HG03457 (cell line): ENCODE measurements around the gene HIP1R.
"Not testable (repeated sequence)": the region's sequence is repeated elsewhere in the genome, so short reads cannot be mapped to it uniquely, and the experiment has no call there.

ENCODE experiments used
- ATAC-seq: cut with Tn5 transposase; IDR thresholded peaks from one replicate; pipeline ENCODE4 v1.9.1; 2021; ENCODE audit warnings: moderate number of reproducible peaks; ENCODE audit not compliant: unreplicated experiment

The HIP1R gene

DNA sequence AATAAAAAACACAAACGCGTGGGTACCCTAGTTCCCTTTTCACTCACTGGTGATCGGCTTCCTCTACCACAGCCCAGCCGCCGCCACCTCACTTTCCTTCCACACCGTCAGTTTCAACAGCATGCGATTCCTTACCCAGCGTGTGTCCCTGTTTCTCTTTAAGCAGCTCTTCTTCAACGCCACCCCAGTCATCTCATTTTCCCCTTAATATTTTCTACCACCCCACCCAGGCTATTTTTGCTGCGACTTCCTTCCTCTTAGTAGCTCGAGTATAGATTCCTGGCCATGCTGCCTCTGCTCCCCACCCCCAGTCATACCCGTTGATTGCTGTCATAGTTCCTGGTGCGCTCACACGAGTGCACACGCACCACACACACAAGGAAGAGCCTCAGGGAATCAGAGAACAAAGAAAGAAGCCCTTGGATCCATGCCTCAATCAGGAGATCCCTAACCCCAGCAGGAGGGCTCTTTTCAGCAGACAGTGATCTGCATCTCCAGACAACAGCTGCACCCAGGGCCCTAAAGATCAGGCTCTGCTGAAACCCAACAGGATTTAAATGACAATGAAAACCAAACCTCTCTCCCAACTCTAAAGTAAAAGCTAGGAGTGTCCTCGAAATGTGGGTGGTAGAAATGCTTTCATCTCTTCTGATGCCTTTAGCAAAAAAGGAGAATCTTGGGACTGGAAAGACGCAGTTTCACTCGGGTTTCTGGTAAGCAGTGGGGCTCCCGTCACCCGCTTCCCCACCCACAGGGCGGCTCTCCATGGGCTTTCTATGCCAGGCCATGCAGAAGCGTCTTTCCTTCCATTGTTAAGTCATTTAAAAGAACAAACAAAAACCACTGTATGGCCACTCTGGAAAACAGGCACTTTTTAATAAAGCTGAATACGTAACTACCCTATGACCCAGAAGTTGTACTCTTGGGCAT, 36.9 kb downstream of the HIP1R start:
- no peak for ATAC-seq

DNA sequence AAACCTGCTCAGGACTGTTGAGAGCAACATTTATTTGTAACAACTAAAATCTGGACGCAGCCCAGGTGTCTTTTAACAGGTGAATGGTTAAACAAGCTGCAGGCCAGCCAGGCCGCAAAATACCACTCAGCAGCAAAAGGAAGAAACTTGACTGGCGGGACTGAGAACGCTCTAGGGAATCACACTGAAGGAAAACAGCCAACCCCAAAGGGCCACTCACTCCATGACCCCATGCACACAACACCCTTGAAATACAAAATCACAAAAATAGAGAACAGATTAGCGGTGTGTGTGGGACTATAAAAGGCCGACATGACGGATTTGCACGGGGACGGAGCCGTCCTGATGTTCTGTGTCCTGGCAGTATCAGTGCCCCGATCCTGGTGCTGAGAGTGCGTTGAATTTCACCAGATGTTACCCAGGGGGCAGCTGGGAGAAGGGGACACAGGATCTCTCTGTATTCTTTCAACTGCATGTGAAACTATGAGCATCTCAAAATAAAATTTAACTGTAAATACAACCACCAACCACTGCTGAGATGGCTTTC, 37.6 kb downstream of the HIP1R start:
- no peak for ATAC-seq

DNA sequence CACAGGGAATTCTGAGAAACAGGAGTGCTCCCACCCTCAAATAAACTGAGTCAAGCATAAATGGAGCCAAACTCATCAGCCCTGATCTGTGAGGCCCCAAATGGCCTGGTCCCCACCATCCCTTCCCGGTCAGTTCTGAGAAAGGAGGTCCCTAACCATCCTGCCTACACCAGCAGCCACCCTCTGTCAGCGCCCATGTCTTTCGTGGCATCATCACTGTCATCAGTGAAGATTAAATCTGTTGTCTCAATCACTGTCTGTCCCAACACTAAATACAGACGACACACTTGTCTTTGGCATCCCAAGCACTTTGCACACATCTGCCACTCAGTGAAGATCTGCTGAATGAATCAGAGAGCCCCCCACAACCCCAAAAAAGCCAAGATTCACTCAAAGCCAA, 38.3 kb downstream of the HIP1R start:
- ATAC-seq, result no peak

DNA sequence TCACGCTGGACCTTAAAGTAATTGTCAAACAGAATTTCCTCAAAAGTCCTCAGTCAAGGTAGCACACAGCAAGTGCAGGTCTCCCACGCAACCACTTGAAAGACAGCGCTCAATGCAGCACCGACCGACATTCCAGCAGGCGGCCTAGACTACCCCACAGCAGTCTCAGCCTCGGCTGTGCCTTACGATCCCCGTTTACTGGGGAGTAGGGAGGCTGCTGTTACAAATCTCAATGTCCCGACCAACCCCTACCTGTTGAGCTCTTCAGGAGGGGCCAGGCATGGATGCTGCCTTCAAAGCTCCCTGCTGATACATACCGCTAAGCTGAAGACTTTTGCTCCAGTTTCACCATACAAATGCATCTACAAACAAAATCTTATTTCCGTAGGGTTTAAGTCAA, 38.8 kb downstream of the HIP1R start:
- no peak for ATAC-seq

DNA sequence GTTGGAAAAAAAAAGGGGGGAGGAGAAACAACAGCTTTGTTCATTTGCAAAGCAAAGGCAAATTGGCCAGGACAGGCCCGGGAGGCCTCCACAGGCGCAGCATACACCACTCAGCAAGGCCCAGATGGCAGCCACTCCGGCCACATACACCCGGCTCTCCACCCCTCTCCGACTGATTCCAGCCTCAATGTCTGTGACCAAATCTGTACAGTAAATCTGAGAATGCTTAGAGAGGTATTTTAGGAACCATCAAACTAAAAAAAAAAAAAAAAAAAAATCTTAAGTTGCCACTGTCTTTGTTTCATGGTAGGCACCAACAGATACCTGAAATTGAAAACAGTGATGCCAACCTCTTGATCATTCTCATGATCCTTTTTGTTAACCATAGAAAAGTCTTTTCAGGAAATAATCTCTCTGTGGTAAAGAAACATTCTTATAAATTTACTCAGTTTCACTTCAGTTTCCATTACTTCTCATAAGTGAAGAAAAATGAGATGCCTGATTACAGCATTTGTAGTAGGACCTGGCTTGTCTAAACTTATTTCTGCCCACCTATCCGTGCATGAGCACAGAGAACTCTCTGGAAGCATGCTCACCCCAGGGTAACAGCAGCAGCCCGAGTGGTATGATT, 40.4 kb downstream of the HIP1R start:
- peak; percentile 44 for ATAC-seq

DNA sequence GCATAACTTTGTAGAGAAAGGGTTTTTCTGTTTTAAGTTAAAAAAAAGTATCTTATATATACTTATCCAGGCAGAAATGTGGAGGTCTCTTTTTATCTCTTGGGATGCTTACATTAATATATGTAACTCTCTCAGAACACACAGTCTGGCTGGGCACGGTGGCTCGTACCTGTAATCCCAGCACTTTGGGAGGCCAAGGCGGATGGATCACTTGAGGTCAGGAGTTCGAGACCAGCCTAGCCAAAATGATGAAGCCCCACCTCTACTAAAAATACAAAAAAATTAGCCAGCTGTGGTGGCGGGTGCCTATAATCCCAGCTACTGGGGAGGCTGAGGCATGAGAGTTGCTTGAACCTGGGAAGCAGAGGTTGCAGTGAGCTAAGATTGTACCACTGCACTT, 41.0 kb downstream of the HIP1R start:
- not testable (repeated sequence) for ATAC-seq

DNA sequence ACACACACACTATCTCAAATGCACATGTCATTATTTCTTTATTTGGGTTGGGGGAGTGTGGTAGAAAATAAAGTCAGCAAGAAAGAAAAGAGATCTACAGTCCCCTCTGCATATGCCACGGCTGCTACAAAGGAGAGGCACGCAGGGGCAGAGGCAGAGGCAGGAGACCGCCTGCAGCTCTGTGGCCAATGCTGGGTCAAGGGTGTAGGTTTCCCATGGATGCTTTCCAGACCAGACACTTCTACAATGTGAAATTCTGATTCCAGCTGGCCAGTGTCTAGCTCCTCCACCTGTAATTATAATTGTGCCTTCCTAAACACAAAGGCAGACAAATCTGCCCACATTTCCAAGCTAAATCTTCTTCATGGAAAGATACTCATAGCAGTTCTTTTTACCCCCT, 41.5 kb downstream of the HIP1R start:
- ATAC-seq, result no peak

DNA sequence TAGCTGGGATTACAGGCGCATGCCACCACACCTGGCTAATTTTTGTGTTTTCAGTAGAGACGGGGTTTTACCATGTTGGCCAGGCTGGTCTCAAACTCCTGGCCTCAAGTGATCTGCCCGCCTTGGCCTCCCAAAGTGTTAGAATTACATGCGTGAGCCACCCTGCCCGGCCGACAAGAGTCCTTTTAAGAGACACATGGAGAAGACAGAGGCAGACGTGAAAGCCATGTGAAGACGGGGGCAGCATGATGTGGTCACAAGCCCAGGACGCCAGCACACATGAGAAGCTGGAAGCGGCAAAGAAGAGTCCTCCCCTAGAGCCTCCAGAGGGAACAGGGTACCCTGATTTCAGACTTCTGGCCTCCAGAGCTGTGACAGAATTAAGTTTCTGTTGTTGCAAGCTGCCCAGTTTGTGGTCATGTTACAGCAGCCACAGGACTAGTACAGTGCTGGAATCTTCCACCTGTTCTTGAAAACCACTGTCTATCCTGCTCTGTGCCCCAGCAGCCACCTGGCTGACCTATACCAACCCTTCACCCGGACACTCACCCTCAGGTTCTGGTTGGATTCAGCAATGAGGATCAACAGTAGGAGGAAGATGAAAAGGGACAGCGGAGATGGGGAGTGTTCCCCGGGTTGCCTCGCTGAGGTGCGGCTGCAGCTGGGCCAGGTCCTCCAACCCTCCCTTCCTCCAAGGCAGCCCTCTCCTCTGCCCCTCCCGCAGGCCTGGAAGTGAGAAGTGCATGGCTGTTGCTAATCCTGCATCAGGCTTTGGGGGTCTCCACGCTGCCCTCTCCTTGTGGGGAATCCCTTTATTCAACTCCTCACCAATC, 43.7 kb downstream of the HIP1R start:
- ATAC-seq, result no peak

DNA sequence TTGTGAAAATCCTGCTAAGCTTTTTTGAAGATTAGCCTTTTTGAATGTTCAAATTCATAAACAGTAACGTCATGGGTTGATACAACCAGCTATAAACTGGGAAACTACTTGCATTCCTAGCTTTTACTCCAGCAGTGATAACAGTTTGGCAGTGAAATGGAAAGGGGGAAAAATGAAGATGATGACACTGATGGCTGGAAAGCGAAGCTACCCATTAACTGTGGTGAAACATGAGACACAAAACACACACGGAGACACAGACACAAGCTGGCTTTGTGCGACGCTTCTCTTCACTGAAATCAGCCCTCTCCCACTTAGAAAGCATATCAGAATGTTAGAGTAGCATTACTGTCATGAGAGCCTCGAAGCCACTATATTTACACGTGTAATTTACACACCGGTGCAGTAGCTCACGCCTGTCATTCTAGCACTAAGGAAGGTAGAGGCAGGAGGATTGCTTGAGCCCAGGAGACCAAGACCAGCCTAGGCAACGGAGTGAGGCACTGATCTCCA, 45.0 kb downstream of the HIP1R start:
- no peak for ATAC-seq

DNA sequence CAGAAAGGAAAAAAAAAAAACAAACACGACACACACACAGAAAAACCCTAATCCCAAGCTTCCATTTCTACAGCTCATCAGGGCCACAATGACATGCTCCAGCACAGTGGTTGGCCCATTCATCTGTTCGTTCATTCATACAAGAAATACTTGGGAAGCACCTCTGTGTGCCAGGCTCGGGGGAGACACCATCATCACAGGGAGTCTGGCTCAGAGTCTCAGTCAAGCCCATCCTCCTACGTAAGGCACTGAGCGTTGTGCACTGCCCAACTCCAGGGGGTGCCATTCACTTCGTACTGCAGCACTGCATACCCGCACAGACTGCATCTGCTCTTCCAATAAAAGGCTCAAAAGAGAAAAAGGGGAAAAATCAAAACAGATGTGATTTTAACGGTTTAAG, 45.4 kb downstream of the HIP1R start:
- no peak for ATAC-seq

DNA sequence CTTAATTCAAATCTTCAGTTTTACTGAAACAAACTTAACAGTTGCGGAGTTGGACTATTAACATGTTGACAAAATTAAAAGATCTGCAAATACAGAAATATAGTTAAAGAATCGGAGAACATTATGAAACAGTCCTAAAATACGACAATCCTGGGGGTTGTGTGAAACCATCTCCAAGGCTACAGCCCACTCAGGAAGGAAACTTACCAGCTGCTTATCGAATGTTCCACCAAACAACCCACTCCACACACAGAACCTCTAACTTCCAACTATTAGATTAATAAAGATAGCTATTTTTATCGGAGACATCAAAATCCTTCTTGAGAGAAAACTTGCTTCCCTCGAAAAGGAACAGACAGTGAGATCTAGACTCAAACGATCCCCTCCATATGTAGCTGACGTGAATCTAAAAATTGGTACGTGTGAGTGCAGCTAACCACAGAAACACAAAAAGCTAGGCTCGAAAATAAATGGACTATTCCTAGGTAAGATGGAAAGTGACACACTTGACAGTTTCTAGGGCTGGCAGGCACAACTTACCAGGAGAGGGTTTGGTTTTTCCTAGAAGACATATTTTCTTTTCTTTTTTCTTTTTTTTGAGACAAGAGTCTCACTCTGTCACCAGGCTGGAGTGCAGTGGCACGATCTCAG, 47.8 kb downstream of the HIP1R start:
- no peak for ATAC-seq

DNA sequence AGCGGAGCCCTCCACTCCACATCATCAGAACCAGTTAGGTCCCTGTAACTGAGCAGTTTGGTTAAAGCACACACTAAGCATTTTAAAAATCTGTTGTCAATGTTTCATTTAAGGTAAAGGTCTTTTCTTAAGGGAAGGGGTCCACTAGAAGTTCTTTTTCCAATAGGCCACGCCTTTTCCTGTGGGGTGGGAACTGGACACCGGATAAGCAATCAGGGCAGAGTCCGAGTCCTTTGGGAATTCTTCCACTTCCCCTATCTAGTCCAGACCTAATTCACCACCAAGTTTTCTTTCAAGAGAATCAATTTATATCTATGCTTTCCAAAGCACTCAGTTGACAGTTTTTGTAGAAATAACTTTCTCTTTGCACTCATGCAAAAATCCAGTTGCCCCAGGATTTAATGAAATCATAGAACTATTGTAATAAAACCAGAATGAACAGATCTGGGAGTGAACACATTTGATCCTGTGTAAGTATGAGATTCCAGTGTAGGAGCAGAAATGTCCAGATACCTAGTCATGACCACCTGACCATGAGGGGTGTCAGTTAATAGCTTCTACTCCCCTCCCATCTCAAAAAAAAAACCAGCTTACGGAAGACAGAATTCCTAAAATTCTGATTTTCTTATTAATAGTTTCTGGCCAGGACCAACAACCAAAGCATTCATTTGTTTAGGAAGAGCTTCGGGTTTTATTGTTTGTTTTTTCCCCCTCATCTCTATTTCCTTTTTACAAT, 49.0 kb downstream of the HIP1R start:
- no peak for ATAC-seq

DNA sequence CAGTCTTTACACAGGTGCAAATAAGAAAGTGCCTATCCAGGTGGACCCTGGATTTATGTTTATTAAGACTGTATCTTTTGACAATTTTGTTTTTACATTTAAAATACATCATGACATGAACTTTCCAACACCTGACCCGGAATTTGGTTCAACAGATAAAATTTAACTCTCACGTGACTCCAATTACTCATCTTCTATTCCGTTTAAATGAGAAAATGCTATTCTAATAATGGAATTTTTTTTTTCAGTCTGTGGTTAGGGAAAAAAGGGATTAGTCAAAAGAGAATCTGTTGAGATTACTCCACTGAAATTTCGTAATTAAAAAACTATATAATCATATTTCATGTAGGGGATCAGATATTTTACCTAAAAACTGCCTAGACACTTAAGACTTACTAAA, 49.6 kb downstream of the HIP1R start:
- no peak for ATAC-seq

DNA sequence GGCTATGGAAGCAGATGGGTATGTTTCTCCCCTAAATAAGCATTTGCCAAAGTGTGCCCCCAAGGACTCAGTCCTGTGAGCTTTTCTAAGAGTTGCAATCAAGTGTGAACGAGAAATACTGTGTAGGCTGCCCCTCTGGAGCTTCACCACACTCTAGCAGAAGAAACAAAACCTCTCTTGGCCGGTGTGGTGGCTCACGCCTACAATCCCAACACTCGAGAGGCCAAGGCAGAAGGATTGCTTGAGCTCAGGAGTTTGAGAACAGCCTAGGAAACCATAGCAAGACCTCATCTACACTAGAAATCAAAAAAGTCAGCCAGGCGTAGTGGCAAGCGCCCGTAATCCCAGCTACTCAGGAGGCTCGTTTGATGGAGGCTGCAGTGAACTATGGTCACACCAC, 50.9 kb downstream of the HIP1R start:
- no peak for ATAC-seq

DNA sequence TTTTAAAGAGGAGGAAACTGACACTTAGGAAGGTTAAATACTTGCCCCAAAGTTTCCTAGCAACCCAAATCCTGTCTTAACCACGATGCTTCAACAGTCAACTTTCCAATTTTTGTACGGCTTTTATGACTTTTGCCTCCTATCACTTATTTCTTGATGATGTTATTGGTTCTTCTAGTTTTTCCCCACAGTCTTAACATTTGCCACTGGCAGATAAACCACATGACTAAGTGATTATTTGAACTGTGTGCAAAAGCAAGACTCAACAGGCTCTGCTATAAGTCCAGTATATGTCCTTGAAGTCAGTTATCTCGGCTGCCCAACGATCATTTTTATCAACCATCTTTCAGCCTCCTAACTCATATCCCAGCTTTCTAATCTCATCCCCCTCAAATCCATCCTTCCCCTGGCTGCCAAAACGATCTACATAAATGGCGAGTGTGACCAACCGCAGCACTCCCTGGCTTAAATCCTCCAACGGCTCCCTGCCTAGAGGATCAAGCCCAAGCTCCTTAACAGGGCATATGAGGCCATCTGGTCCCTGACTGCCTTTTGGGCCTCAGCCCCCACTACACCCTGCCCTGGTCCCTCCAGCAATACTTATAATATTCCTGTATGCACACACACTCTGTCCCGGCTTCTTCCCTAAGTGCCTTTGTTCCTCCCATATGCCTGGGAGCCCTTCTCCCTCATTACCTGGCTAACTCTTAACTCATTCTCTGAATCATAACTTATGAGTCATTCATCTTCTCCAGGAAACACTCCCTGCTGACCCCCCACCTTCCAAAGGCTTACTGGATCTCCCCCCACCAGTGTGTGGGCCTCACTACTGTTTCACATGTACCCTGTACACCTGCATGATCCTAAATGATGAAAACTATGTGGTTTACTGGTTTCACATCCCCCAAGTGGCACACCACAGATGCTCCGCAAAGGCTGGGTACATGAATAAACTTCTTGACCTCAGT, 51.9 kb downstream of the HIP1R start:
- peak; percentile 74 for ATAC-seq

DNA sequence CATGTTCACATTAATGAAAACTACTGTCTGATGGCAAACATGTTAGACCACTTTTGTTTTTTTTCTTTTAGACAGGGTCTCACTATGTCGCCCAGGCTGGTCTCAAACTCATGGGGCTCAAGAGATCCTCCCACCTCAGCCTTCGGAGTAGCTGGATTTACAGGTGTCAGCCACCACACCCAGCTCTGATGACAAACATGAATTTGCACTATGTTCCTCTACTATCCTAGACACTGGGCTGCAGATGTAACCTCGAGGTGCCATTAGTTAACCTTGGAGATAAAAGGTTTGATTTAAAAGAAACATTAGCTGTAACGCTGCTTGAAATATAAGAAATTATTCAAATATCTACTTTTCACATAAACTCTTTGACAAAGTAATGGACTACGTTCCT, 52.6 kb downstream of the HIP1R start:
- peak; percentile 18 for ATAC-seq

DNA sequence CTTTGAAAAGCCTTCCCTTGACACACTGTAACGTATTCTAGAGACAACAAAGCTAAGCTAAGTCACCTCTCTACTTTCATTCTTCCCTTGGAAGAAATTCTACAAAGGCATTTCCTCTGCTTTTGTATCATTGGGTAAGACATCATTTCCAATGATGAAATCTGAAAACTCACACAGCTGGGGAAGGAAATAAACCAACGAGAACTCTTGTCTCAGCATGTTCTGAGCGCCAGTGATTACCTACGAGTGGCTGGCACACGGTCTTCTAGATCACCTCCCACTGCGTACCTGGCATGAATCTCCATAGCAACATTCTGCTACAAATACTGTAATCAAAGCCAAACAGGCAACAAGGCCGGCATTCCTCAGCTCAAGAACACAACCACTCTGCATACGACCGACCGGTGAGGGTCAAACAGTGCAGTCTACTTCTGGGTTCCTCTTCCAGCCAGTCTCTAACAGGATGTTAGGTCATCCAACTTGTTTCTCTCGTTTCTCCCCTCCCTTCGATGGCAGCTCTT, 53.0 kb downstream of the HIP1R start:
- ATAC-seq, result no peak

DNA sequence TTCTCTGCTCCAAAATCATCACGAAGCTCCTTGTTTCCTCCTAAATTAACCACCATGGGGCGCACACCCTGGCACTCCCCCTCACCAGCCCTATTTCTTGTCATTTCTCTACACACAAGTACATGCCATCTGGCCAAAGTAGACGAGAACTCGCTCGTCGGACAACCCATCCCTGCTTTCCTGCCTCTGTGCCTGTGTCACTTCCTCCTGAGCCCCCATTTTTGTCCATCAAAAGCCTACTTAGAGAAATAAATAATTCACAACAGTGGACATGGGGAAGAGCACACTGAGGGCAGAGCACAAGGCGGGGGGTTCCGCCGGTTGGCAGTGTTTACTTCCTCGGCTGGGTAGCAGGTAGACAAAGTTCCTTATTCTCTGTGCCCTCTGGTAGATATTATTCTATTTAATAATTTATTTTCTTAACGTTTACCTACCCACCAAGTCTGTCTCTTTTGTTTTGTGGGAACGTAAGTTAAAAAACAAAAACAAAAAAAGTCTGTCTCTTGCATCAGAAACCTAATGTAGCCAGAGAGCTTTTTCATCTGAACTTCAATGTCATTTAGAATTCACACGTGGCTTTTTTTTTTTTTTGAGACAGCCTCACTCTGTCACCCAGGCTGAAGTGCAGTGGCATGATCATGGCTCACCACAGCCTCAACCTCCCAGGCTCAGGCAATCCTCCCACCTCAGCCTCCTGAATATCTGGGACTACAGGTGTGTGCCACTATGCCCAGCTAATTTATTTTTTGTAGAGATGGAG, 54.7 kb downstream of the HIP1R start:
- ATAC-seq, result no peak
